GM12878 (cell line): ENCODE data around the gene OOSP4B. TPM values are rescaled to one million over a fixed set of nuclear protein-coding genes. Genes with fewer than 3 reads are reported as not detected.
A peak's percentile ranks its signal among the peaks of the same experiment; 100 is the strongest.

Experiments
- ATAC-seq: fragments of 200-7000 bp; cut with Tn5 transposase; 3 replicates; pipeline ENCODE4 v1.9.1; 2020; ENCODE audit warnings: mild to moderate bottlenecking, moderate library complexity
- BruUV-seq: library from RNA; stranded (reverse); fragments of 400-500 nt; replicated peaks from 2 replicates; lab custom pipeline; 2021; lab: Mats Ljungman, UMichigan
- CTCF ChIA-PET: fragments of 300-600 bp; sonication (Branson Sonifier 250); formaldehyde crosslinking; extraction: SDS; loops from one replicate; lab custom pipeline; 2021; ENCODE audit warnings: inconsistent platforms; lab: Yijun Ruan, JAX
- POLR2A ChIA-PET: fragments of 350-600 bp; formaldehyde crosslinking; extraction: SDS; loops from one replicate; lab custom pipeline; 2021; ENCODE audit warnings: inconsistent platforms; lab: Charles Lee
- RAD21 ChIA-PET: fragments of 300-600 bp; sonication (Branson Sonifier 250); formaldehyde crosslinking; loops from one replicate; lab custom pipeline; 2023; ENCODE audit warnings: antibody characterized with exemption; ENCODE audit not compliant: unreplicated experiment; lab: Charles Lee
- SMC1A ChIA-PET: fragments of 300-600 bp; sonication (Branson Sonifier 250); formaldehyde crosslinking; loops from one replicate; lab custom pipeline; 2023; ENCODE audit not compliant: unreplicated experiment, uncharacterized antibody; lab: Charles Lee
- DNase-seq: peaks from one replicate; pipeline ENCODE4 v3.0.0-alpha.2; 2011; ENCODE audit warnings: low read depth, low spot score
- FAIRE-seq: peaks from 3 replicates; lab custom pipeline; 2011; peaks lifted over from hg19 to GRCh38; lab: Jason Lieb, UNC
- H2AFZ ChIP-seq: 2 replicates; pipeline ENCODE4 v1.6.0; 2011; ENCODE audit warnings: low read depth, low read length, control low read depth; ENCODE audit not compliant: control insufficient read depth
- H3K27ac ChIP-seq: 2 replicates; pipeline ENCODE4 v1.5.1; 2011; ENCODE audit warnings: control low read depth; ENCODE audit not compliant: control insufficient read depth, insufficient read depth
- H3K27me3 ChIP-seq, 2 experiments: replicated peaks in 1 of 2; 2 replicates each; pipeline versions ENCODE4 v1.6.0 to v1.6.1; 2011; ENCODE audit warnings: low read length in 1 of 2; ENCODE audit not compliant: control insufficient read depth in 2 of 2, insufficient read depth in 2 of 2
- H3K36me3 ChIP-seq, 2 experiments: 2 replicates each; pipeline ENCODE4 v1.5.1; 2011; ENCODE audit warnings: low read length in 1 of 2; ENCODE audit not compliant: control insufficient read depth in 2 of 2, insufficient read depth in 2 of 2
- H3K4me1 ChIP-seq: 2 replicates; pipeline ENCODE4 v1.6.1; 2011; ENCODE audit warnings: mild to moderate bottlenecking, low read length, moderate library complexity, mixed read lengths; ENCODE audit not compliant: control insufficient read depth, insufficient read depth
- H3K4me2 ChIP-seq: 2 replicates; pipeline ENCODE4 v1.6.0; 2011; ENCODE audit warnings: control low read depth; ENCODE audit not compliant: control insufficient read depth, insufficient read depth
- H3K4me3 ChIP-seq: fragments of 200-600 bp; sonication (generic); 2 replicates; pipeline ENCODE4 v1.5.1; 2016
- H3K79me2 ChIP-seq: 2 replicates; pipeline ENCODE4 v1.6.0; 2011; ENCODE audit warnings: low read length; ENCODE audit not compliant: control insufficient read depth, insufficient read depth
- H3K9ac ChIP-seq: 2 replicates; pipeline ENCODE4 v1.8.0; 2011; ENCODE audit warnings: low read length, control low read depth, mixed read lengths; ENCODE audit not compliant: control insufficient read depth, insufficient read depth
- H3K9me3 ChIP-seq: replicated peaks from 3 replicates; pipeline ENCODE4 v1.5.1; 2011; ENCODE audit warnings: mild to moderate bottlenecking, low read length; ENCODE audit not compliant: control insufficient read depth, insufficient read depth
- H4K20me1 ChIP-seq: 2 replicates; pipeline ENCODE4 v1.6.0; 2011; ENCODE audit not compliant: control insufficient read depth, insufficient read depth
- BMI1 ChIP-seq: fragments of 450-650 bp; IDR thresholded peaks from 2 replicates; pipeline ENCODE4 v1.6.1; 2016; ENCODE audit warnings: mild to moderate bottlenecking, moderate library complexity, borderline replicate concordance
- IKZF1 ChIP-seq: fragments of 450-650 bp; conservative IDR thresholded peaks from 2 replicates; pipeline ENCODE4 v1.6.1; 2017; ENCODE audit warnings: antibody characterized with exemption, mild to moderate bottlenecking
- IKZF2 ChIP-seq, 2 experiments: fragments of 450-650 bp; IDR thresholded peaks; 2 replicates each; pipeline ENCODE4 v1.6.1; 2017; ENCODE audit warnings: mild to moderate bottlenecking in 2 of 2, moderate library complexity in 2 of 2
- MEF2A ChIP-seq: IDR thresholded peaks from 2 replicates; pipeline ENCODE4 v1.6.1; 2011; ENCODE audit warnings: low read depth, mild to moderate bottlenecking, low read length, moderate library complexity; ENCODE audit not compliant: insufficient read depth
- MEF2B ChIP-seq: fragments of 450-650 bp; IDR thresholded peaks from 2 replicates; pipeline ENCODE4 v1.6.1; 2018; ENCODE audit warnings: mild to moderate bottlenecking, moderate library complexity; ENCODE audit not compliant: partially characterized antibody, poor library complexity, severe bottlenecking
- RUNX3 ChIP-seq: IDR thresholded peaks from 2 replicates; pipeline ENCODE4 v1.6.1; 2012; ENCODE audit warnings: low read length, inconsistent platforms
- SIN3A ChIP-seq: IDR thresholded peaks from 2 replicates; pipeline ENCODE4 v1.6.1; 2012; ENCODE audit warnings: low read depth, low read length, improper control_type of control experiment
- SPI1 ChIP-seq: IDR thresholded peaks from 2 replicates; pipeline ENCODE4 v1.6.1; 2011; ENCODE audit warnings: low read depth, mild to moderate bottlenecking, low read length, moderate library complexity, borderline replicate concordance; ENCODE audit not compliant: insufficient read depth
- SUZ12 ChIP-seq: fragments of 200-600 bp; sonication (generic); IDR thresholded peaks from one replicate; pipeline ENCODE4 v1.6.1; 2018; ENCODE audit warnings: antibody characterized with exemption, mild to moderate bottlenecking; ENCODE audit not compliant: unreplicated experiment
- TCF12 ChIP-seq: IDR thresholded peaks from 2 replicates; pipeline ENCODE4 v1.6.1; 2011; ENCODE audit warnings: low read depth, mild to moderate bottlenecking, low read length
- ZNF687 ChIP-seq: fragments of 450-650 bp; IDR thresholded peaks from 2 replicates; pipeline ENCODE4 v1.6.1; 2017; ENCODE audit warnings: mild to moderate bottlenecking, moderate library complexity
- WGBS: methylation state at CpG from one replicate; pipeline ENCODE4 v1.1.6; 2016; ENCODE audit warnings: low lambda C conversion rate; ENCODE audit not compliant: insufficient replicate concordance, insufficient coverage; ENCODE audit errors: missing lambda C conversion rate; 5-methylcytosine and 5-hydroxymethylcytosine counted together
- in situ Hi-C: fragments of 300-500 bp; cut with MboI; formaldehyde crosslinking; loops from 9 replicates; pipeline ENCODE4 v1.14.3; 2018; ENCODE audit warnings: mixed read lengths
- intact Hi-C: fragments of 100-400 bp; cut with micrococcal nuclease; formaldehyde crosslinking; loops from one replicate; pipeline ENCODE4 v1.14.2; 2022; ENCODE audit not compliant: unreplicated experiment
- polyA plus RNA-seq, 11 experiments: library from polyadenylated mRNA; depleted of rRNA in 4 of 11; unstranded in 6 of 11; stranded (reverse) in 5 of 11; fragments of >200 nt; fragmentation: Nextera tagmentation in 4 of 11; fragmentation: Illumina TruSeq in 1 of 11; extraction: Ambion mirVana in 4 of 11; extraction: Trizol in 1 of 11; gene quantifications; 1 replicate in 1 of 11; 2 replicates in 10 of 11; pipeline versions ENCODE4 v1.2.1 to v1.2.3, GENCODE V29; 2011 to 2016; ENCODE audit warnings: inconsistent platforms in 2 of 11, missing spikeins in 2 of 11, low read depth in 1 of 11
- total RNA-seq, 4 experiments: library from RNA; depleted of rRNA in 3 of 4; stranded (reverse); fragments of >200 nt in 3 of 4; fragmentation: Illumina TruSeq in 1 of 4; extraction: Trizol in 1 of 4; gene quantifications; 2 replicates each; pipeline versions ENCODE4 v1.2.1 to v1.2.3, GENCODE V29; 2013 to 2021
- TF ChIP-seq, protein P1 (sequence below), 3 experiments: IDR thresholded peaks in 2 of 3; conservative IDR thresholded peaks in 1 of 3; 2 replicates each; pipeline ENCODE4 v1.5.1; 2011; ENCODE audit warnings: low read depth in 3 of 3, low read length in 3 of 3, mild to moderate bottlenecking in 3 of 3, control low read depth in 2 of 3, moderate library complexity in 2 of 3, inconsistent platforms in 1 of 3, mixed read lengths in 1 of 3; ENCODE audit not compliant: control insufficient read depth in 2 of 3, insufficient read depth in 1 of 3; ENCODE audit errors: extremely low read depth in 1 of 3

Gene OOSP4B
- total and polyA plus RNA-seq, 10 of the 15 experiments (the other 5 are each of a cell fraction or from before 2014, with no cell fraction given), result not detected

GRCh38 chr11:60064111-60064510 lies 47.1 kb downstream of the OOSP4B start:
- POLR2A ChIA-PET, result no interaction called here
- Histone ChIP-seq H3K4me3 (no peak overlapping the region), H2AFZ (no peak overlapping the region), H3K27me3 (no peaks in the 10 kb centered on the region; a peak in 2 of 4 replicates), H3K4me2 (no peak overlapping the region), H3K79me2 (no peaks in the 10 kb centered on the region), H3K36me3 (no peaks in the 10 kb centered on the region), H4K20me1 (no peaks in the 10 kb centered on the region), H3K9ac (no peak overlapping the region), H3K4me1 (no peaks in the 10 kb centered on the region), H3K9me3 (no peaks in the 10 kb centered on the region), H3K27ac (no peak overlapping the region)
- TF ChIP-seq SPI1, result peak; percentile 91
- peak; percentile 57 to 65; a peak in 2 of 4 replicates for TF ChIP-seq IKZF2 (IDR thresholded peaks at IDR 0.05)
- no peak for TF ChIP-seq TCF12
- peak; percentile 40; the same call in 1 of the 2 replicates for TF ChIP-seq IKZF1
- 0 out of 2 replicates have a peak, but pooled peaks have one; percentile 29 for TF ChIP-seq RUNX3
- RAD21 ChIA-PET, result no interaction called here
- in situ Hi-C loops (no loop called here), intact Hi-C loops (no loop called here)
- peak; percentile 72 for ATAC-seq
- no peak for FAIRE-seq
- SMC1A ChIA-PET, result no interaction called here
- CTCF ChIA-PET, result no interaction called here
- BruUV-seq, result no TSS peak
- DNase-seq, result no peak
- 40% methylated on average over 1 of the region's 1 CpG for WGBS

DNA sequence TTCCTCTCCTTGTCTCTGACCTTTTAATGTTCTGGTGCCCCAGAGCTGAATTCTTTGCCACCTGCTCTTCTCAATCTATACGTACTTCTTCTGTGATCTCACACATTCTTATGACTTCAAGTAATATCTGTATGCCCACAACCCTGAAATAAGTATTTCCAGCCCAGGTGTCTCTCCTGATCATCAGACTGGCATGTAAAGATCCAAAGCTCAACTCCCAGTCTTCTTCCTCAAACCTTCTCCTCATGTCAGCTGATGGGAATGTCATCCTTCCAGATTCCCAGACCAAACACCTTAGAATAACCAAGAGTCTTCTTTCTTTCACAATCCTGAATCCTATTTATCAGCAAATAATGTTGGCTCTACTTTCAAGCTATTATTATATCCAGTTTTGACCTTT lies 48.8 kb downstream of the OOSP4B start:
- no peak overlapping the region for H3K4me2 ChIP-seq
- SMC1A ChIA-PET, result interaction anchor here (0.6 to 1.6 kb wide), 3 partner anchors 9 to 397 kb away, joined by 3 to 4 read pairs (median 3); no protein-coding TSS in a partner anchor
- FAIRE-seq (no peak), DNase-seq (no peak), ATAC-seq (no peak)
- no peaks in the 10 kb centered on the region for H4K20me1 ChIP-seq
- BruUV-seq, result no TSS peak
- no peaks in the 10 kb centered on the region for H3K9me3 ChIP-seq
- intact Hi-C loops, result no loop called here
- H3K79me2 ChIP-seq, result no peaks in the 10 kb centered on the region
- H3K27ac ChIP-seq, result no peak overlapping the region
- H2AFZ ChIP-seq, result no peak overlapping the region
- in situ Hi-C loops, result no loop called here
- CTCF ChIA-PET, result interaction anchor here (0.6 kb wide), 1 partner anchor 11 kb away, joined by 3 read pairs; no protein-coding TSS in a partner anchor
- RAD21 ChIA-PET, result no interaction called here
- no peaks in the 10 kb centered on the region; a peak in 1 of 4 replicates for H3K27me3 ChIP-seq
- POLR2A ChIA-PET, result no interaction called here
- 0% methylated on average over 1 of the region's 1 CpG for WGBS
- H3K4me3 ChIP-seq, result no peak overlapping the region
- no peaks in the 10 kb centered on the region for H3K4me1 ChIP-seq
- no peak overlapping the region for H3K9ac ChIP-seq
- no peaks in the 10 kb centered on the region for H3K36me3 ChIP-seq
- TF ChIP-seq, protein P1, sequence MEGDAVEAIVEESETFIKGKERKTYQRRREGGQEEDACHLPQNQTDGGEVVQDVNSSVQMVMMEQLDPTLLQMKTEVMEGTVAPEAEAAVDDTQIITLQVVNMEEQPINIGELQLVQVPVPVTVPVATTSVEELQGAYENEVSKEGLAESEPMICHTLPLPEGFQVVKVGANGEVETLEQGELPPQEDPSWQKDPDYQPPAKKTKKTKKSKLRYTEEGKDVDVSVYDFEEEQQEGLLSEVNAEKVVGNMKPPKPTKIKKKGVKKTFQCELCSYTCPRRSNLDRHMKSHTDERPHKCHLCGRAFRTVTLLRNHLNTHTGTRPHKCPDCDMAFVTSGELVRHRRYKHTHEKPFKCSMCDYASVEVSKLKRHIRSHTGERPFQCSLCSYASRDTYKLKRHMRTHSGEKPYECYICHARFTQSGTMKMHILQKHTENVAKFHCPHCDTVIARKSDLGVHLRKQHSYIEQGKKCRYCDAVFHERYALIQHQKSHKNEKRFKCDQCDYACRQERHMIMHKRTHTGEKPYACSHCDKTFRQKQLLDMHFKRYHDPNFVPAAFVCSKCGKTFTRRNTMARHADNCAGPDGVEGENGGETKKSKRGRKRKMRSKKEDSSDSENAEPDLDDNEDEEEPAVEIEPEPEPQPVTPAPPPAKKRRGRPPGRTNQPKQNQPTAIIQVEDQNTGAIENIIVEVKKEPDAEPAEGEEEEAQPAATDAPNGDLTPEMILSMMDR (IDR thresholded peaks at IDR 0.05 in 2 of 3, conservative IDR thresholded peaks at IDR 0.05 in 1 of 3; ENCODE audit: control insufficient read depth in 2 of 3, extremely low read depth in 1 of 3, insufficient read depth in 1 of 3, low read depth in 3 of 3, low read length in 3 of 3), result no peak
- TF ChIP-seq BMI1 (no peak), SUZ12 (no peak), MEF2B (no peak), ZNF687 (no peak), SIN3A (no peak), MEF2A (no peak)
